ENCODE data around the gene PREX1.

Gene PREX1

DNA sequence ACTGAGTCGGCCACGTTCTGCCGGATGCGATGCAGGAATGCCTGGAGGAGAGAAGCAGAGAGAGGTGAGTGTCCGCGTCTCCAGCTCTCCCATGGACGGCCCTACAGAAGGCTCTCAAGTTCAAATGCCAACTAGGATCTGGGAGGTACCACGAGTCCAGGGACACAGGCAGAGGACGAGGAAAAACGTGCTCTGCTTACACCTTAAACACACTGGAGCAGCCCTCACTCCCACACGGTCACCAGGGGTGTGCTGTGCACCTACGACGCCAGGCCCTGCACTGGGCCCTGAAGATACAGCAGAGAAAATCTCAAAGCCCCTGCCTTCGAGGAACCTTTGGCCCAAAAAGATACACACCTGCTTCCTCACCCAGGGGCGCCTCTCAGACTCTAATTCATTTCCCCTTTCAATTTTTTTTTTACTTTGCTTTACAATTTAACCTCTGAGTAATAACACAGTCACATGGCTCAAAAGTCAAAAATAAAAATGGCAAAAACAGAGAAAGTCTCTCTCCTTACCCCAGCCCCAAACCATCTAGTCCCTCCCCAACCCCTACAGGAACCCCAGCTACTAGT is 79.9 kb downstream of the PREX1 start:
- no peak for DNase-seq

DNA sequence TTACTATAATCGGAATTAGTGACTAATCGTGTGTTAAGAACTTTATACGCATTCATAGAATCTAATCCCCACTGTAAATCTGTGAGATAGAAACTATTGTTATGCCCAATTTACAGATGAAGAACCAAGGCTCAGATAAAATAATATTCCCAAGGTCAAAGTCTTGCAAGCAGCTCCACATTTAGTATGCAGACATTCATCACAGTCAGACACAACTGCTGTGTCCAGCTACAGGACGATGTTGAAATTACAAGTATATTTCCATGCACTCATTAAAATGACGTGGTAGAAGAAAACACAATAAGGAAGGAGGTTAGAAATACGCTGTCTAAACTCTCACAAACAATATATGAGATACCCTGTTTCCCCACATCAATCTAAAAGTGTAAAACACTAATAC is 82.5 kb downstream of the PREX1 start:
- no peak for DNase-seq

DNA sequence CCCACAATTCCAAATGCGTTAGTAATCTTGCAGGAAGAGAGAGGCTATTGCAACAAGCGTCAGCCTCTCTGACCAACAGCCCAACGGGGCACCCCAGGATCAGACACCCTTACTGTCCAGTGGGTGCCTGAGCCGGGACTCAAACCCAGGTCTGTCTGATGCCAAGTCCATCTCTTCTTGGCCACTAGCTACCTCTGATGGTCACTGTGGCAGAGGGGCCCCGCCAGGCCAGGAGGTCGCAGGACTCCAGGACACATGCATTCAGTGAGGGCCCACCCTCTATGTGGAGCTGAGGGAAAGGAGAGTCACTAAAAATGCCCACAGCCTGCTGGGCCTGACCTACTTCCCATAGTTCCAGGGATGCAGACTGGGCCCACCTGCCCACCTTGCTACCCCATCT is 83.3 kb downstream of the PREX1 start:
- no peak for DNase-seq

DNA sequence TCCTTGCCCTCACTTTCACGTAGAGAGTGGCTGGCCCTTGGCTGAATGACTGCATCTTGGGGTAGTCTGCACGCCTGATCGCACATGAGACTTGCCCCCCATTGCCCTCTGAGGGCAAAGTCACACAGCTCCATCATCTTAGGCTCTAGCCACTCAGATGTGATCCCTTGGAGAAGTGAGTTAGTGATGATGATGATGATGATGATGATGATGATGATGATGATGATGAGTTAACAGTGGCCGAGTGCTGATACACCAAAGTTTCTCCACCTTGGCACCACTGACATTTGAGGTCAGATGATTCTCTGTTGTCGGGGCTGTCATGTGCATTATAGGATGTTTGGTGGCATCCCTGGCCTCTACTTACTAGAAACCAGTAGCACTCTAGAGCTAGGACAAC is 84.0 kb downstream of the PREX1 start:
- no peak for DNase-seq

DNA sequence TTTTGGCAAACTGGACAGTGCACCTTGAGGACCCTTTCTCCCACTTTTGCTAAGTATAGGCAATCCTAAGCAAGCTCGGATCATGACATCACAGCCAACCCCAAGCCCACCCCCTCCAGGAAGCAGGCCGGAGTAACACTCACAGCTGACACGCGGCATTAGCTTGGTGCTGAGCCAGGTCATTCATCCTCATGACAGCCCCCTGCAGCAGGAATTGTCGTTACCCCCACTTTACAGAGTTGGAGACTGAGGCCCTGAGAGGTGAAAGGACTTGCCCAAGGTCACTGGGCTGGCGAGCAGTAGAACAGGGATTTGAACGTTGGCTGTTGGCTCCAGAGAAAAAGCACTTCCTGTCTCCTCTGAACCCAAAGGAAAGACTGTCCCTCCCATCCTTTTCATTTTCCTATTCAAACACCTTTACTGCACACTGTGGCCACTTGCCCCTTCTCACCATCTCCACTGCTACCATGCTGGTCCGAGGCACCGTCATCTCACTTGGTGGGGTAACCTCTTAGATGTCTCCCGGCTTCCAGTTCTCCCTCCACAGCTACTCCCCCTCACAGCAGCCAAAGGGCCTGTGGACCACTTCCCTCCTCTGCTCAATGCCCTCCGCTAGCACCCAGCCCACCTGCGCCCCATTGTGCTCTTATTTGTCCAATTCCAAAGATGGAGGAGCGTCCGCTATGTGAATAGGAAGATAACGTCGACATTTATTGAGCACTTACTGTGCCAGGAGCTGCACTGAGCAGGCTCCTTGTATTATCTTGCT is 84.7 kb downstream of the PREX1 start:
- no peak for DNase-seq

- DNase-seq, result no peak
These were observed 85.6 kb downstream of the PREX1 start for GRCh38 chr20:48742233-48742632.

DNA sequence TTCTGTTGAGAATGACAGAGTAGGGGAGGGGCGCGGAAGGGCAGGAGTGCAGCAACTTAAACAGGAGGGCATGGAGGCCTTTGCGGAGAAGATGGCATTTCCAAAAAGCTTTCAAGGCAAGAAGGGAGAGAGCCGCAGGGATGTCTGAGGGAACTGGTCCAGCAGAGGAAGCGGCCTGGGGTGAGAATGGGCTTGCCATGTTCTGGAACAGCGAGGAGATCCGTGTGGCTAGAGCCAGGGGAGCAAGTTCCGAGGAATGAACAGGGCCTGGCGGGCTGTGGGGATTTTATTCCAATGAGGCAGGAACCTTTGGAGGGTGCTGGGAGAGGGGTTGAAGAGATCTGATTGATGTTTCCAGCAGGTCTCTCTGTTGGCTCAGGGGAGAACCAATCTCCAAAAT is 86.1 kb downstream of the PREX1 start:
- DNase-seq, result no peak

DNA sequence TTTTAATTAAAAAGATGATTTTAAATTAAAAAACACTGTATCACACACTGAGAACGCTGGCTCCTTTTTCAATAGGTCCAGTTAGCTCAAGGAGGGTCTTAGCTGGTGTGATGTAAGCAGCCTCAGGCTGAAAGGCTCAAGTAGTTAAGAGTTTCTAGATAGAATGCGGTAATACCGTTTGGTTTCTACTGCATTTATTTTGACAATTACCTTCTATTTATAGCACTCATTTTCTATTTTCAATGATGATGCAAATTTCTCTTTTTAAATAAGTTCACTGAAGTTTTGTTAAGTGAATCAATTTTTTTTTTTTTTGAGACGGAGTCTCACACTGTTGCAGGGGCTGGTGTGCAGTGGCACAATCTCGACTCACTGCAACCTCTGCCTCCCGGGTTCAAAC is 87.1 kb downstream of the PREX1 start:
- DNase-seq, result no peak

DNA sequence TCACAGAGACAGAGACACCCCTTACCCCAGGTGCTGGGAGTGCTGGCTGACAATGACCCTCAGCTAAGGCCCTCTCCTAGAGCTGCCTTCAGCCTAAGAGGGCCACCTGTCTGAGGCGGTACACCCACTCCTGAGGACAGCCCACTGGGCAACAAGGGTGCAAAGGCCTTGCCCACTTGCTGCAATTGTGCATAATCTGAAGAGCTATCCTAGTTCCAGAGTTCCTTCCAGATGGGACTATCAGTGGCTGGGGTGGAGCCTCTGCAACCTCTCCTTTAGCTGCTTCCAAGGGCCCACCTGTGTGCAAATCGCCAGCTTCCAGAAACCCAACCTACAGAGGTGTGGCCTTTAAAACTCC is 87.5 kb downstream of the PREX1 start:
- no peak for DNase-seq

DNA sequence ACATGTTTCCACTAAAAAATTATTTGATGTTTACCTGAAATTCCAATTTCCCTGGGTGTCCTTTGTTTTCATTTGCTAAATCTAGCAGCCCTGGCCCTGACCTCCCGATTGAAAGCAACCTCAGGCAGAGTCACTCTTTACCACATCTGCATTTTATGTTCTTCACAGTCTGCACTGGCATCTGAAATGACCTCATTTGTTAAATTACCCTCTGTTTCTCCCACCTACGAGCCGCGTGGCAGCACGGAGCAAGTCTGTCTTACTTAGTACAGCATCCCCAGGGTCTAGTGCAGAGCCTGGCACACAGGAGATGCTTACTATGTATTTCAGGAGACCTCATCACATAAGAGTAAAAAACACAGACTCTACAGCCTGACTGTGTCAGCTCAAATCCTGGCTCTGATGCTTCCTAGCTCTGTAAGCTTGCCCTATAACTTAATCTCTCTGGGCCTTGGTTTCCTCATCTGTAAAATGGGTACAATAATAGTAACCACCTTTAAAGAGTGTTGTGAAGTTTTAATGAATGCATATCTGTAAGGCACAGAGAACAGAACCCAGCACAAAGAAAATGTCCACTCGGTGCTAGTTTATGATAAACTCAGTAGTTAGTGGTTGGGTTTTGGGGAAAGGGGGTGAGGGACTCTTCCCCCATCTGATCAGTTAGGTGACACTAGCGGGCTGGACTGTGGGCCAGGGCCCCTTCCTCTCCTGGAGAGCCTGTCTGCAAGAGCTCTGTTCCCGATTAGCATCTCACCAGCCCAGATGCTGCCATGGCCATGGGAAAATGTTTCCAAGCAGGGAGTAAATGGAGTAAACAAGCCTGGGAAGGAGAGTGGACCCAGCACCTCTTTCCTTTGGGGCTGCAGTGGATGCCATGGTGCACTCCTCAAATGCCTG is 88.2 kb downstream of the PREX1 start:
- no peak for DNase-seq

GRCh38 chr20:48738399-48739304 is 89.1 kb downstream of the PREX1 start:
- no peak for DNase-seq

- DNase-seq, result no peak
These were observed 89.8 kb downstream of the PREX1 start for GRCh38 chr20:48738094-48738398.

GRCh38 chr20:48737434-48738093 is 90.2 kb downstream of the PREX1 start:
- DNase-seq, result no peak

GRCh38 chr20:48736636-48737035 is 91.2 kb downstream of the PREX1 start:
- DNase-seq, result no peak

DNA sequence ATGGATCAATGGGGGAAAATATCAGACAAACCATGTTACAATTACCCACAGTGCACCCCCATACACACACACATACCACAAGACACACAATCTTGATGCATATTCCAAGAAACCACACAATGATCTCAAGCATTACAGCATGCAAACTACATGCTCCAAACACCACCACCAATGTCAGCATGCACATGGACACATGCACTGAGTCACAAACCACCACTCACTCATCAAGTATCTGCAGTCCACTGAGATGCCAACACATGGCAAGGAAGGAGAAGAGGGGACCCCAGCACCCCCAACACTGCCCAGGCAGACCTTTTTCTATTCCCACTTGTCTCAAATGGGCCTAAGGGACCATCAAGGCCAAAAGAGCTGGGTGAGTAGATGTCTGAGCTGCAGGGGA is 91.6 kb downstream of the PREX1 start:
- DNase-seq, result no peak

GRCh38 chr20:48735112-48735511 is 92.7 kb downstream of the PREX1 start:
- no peak for DNase-seq

DNA sequence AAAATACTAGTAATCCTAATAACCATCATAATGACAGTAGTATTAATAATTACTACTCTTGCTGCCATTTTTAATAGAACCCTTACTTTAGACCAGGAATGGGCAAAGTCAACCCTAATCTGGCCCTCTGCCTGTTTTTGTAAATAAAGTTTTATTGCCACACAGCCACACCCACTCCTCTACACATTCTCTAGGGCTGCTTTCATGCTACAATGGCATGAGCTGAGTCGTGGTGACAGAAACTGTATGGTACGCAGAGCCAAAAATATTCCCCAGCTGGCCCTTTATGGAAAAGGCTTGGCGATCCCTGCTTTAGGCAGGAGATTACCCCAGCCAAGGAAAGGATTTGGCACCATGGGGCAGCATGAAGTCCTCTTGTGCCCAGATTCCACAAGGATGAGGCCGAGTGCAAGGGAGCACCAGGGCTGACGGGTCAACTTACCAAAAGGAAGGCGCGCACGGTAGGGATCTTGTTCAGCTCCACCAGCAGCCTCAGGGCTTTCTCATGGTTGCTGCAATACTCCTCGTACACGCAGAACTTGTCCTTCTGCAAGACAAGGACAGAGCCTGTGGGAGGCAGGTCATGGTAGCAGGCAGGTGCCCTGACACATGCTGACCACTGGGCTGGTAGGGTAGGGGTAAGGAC is 93.6 kb downstream of the PREX1 start:
- no peak for DNase-seq

DNA sequence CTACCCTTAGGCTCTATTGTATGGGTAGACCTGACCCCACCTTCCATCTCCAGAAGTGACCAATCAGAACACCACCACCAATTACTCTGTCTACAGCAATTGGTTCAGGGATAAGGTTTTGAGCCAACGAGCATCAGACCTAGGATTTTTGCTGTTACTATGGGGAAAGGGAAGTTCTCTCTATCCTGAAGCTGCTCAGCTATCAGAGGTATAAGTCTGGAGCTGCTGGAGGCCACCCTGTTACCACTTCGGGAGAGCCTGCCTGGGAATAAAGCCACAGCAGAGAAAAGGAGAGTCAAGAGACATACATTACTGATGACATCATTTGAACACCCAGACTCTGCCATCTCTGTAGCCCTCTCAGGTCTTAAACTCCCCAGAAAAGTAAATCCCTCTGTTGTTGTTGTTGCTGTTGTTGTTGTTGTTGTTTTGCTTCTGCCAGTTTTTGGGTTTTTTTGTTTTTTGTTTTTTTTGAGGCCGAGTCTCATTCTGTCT is 94.5 kb downstream of the PREX1 start:
- DNase-seq, result no peak

DNA sequence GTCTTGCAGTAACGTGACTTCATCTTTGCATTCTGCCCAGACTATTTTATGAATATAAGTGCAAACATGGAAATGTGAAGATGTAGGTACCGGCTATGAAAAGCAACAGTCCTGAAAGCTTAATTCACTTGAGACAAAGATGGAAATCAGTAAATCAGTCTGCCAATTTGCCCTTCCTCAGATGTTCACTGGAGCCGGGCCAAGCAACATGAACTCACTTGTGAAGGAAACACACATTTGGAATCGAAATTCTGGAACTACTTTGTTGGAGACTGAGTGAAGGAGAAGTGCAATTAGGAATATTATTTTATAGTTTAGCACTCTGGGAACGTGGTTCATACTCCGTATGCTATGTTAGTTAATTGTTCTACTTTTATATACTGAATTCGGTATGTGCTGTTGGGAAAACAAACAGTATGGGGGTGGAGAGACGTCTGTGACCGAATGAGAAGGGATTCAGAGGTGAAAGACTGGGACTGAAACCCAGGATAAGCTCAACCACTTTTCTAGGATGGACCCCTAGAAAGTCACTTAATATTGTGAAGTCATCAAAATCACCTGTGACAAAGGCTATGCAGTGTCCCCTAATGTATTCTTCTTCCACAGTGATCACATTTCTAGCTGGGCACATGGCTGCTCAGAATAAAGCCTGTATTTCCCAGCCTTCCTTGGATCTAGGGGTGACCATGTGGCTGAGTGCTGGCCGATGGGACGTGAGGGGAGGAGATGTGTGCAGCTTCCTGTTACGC is 95.5 kb downstream of the PREX1 start:
- DNase-seq, result no peak

GRCh38 chr20:48731536-48731935 is 96.3 kb downstream of the PREX1 start:
- no peak for DNase-seq

DNA sequence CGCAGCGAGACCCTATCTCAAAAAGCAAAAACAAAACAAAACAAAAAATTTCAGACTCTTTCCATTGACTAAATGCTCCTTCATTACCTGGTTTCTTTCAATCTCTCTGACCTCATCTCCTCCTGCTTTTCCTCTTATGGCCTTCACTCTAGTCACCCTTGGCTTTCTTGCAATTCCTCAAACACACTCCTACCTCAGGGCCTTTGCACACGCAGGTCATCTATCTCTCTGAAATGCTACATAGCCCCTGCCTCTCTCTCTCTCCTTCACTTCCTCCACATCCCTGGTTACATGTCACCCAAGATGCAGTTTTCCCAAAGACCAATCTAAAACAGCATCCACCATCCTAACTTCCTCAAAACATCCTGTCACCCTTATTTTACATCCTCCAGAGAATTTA is 96.8 kb downstream of the PREX1 start:
- no peak for DNase-seq
